ENCODE results near the gene CCT7.

DNA sequence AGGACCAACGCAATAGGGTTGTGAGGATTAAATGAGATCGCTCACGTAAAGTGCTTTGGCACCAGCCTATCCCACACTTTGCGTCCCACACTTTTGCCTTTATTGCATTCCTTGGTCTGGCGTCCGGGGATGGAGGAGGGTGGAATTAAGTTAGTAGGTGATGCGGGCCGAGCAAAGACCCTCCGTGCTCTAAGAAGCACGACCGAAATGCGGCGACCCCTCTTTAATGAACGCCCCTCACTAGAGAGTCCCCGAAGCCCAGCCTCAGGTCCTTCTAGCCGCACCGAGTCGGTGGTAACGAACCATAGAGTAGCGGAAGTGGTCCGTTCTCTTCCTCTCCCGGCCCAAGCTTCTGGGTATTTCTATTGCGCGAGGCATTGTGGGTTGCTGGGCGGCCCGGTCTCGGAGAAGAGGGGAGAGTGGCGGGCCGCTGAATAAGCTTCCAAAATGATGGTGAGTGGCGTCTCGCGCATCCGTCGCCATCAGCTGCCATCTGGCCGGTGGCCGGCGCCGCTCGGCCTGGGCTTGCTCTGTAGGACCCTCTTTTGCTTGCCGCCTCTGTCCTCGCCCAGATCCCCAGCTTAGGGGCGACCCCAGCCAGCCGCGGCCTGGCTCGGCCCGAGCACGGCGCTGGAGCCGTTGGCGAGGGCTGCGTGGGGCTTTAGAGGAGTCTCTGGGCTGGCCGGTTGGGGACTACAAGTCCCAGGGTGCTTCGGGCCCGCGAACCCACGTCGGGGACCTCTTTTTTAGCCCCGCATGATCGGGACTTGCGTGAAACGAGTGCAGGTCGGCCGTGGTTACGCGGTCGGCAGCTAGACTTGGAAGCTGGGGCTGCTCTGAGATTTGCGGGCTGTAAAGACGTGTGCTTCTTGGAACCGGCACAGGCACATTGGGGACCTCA lies at the start of gene CCT7:
- TF ChIP-seq, protein P1, sequence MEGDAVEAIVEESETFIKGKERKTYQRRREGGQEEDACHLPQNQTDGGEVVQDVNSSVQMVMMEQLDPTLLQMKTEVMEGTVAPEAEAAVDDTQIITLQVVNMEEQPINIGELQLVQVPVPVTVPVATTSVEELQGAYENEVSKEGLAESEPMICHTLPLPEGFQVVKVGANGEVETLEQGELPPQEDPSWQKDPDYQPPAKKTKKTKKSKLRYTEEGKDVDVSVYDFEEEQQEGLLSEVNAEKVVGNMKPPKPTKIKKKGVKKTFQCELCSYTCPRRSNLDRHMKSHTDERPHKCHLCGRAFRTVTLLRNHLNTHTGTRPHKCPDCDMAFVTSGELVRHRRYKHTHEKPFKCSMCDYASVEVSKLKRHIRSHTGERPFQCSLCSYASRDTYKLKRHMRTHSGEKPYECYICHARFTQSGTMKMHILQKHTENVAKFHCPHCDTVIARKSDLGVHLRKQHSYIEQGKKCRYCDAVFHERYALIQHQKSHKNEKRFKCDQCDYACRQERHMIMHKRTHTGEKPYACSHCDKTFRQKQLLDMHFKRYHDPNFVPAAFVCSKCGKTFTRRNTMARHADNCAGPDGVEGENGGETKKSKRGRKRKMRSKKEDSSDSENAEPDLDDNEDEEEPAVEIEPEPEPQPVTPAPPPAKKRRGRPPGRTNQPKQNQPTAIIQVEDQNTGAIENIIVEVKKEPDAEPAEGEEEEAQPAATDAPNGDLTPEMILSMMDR (conservative IDR thresholded peaks at IDR 0.05 in 1 of 2, IDR thresholded peaks at IDR 0.05 in 1 of 2; ENCODE audit: extremely low read depth in 1 of 2, insufficient read depth in 1 of 2, low read depth in 1 of 2, low read length in 2 of 2), result no peak
- no peak for TF ChIP-seq EZH2 (IDR thresholded peaks at IDR 0.05; ENCODE audit: borderline replicate concordance, low read length)

All from mammary epithelial cell (primary cell).